MCF 10A (cell line): ENCODE data around the gene UFSP1. TPM values are rescaled to one million over a fixed set of nuclear protein-coding genes. Genes with fewer than 3 reads are reported as not detected.
A peak's percentile ranks its signal among the peaks of the same experiment; 100 is the strongest.

Experiments used
- BruUV-seq: library from RNA; stranded (reverse); fragments of 400-500 nt; replicated peaks from 2 replicates; lab custom pipeline; 2021; lab: Mats Ljungman, UMichigan
- CTCF ChIA-PET: fragments of 300-600 bp; sonication (Branson Sonifier 250); formaldehyde crosslinking; extraction: SDS; loops from one replicate; lab custom pipeline; 2021; ENCODE audit warnings: antibody characterized with exemption, inconsistent platforms; lab: Yijun Ruan, JAX
- POLR2A ChIA-PET: fragments of 300-600, 350-650 bp; sonication (Branson Sonifier 250); formaldehyde crosslinking; extraction: SDS; loops from one replicate; lab custom pipeline; 2020; ENCODE audit warnings: antibody characterized with exemption, inconsistent platforms; lab: Yijun Ruan, JAX
- DNase-seq: peaks from one replicate; pipeline ENCODE4 v3.0.0-alpha.2; 2018; ENCODE audit not compliant: unreplicated experiment
- H3K27ac Mint-ChIP-seq: one replicate; pipeline ENCODE4 v1.8.0; 2022; ENCODE audit warnings: mild to moderate bottlenecking, low read depth, mixed read lengths; ENCODE audit not compliant: unreplicated experiment
- H3K27me3 Mint-ChIP-seq: one replicate; pipeline ENCODE4 v1.8.0; 2022; ENCODE audit warnings: mixed read lengths; ENCODE audit not compliant: insufficient read depth, unreplicated experiment
- H3K36me3 Mint-ChIP-seq: one replicate; pipeline ENCODE4 v1.8.0; 2022; ENCODE audit warnings: mild to moderate bottlenecking, moderate library complexity, mixed read lengths; ENCODE audit not compliant: insufficient read depth, unreplicated experiment
- H3K4me1 Mint-ChIP-seq: one replicate; pipeline ENCODE4 v1.8.0; 2022; ENCODE audit warnings: mixed read lengths; ENCODE audit not compliant: insufficient read depth, unreplicated experiment
- H3K4me3 Mint-ChIP-seq: one replicate; pipeline ENCODE4 v1.8.0; 2022; ENCODE audit warnings: mild to moderate bottlenecking, moderate library complexity, mixed read lengths; ENCODE audit not compliant: unreplicated experiment
- H3K9me3 Mint-ChIP-seq: one replicate; pipeline ENCODE4 v1.8.0; 2022; ENCODE audit warnings: mixed read lengths; ENCODE audit not compliant: unreplicated experiment
- CTCF ChIP-seq: fragments of 200-600 bp; IDR thresholded peaks from one replicate; pipeline ENCODE4 v1.8.0; 2022; ENCODE audit warnings: antibody characterized with exemption, mild to moderate bottlenecking; ENCODE audit not compliant: unreplicated experiment
- intact Hi-C: fragments of 100-400 bp; cut with micrococcal nuclease; formaldehyde crosslinking; loops from 2 replicates; pipeline ENCODE4 v1.14.1; 2022
- total RNA-seq: library from RNA; stranded (reverse); gene quantifications from 2 replicates; pipeline ENCODE4 v1.2.3, GENCODE V29; 2022

UFSP1 gene
- total RNA-seq, 1 experiment from 2014 or later, result 2.8 TPM

GRCh38 chr7:100896732-100897608 is 7.5 kb upstream of the UFSP1 start:
- ChIA-PET POLR2A (interaction anchor here (0.6 kb wide), 1 partner anchor 153 kb away, joined by 3 read pairs; no protein-coding TSS in a partner anchor), CTCF (interaction anchor here (0.6 to 7.1 kb wide), 6 partner anchors 133 to 229 kb away, joined by 3 to 64 read pairs (median 4); no protein-coding TSS in a partner anchor)
- BruUV-seq, result no TSS peak
- Mint-ChIP-seq H3K36me3 (no peaks in the 10 kb centered on the region), H3K4me1 (peaks cover 6% of the 10 kb centered on the region), H3K9me3 (no peaks in the 10 kb centered on the region), H3K27ac (no peak overlapping the region), H3K4me3 (no peak overlapping the region), H3K27me3 (peaks cover 36% of the 10 kb centered on the region)
- intact Hi-C loops, result loop anchor here (1.0 kb wide), 2 partner anchors 162 to 180 kb away; no protein-coding TSS in a partner anchor
- TF ChIP-seq CTCF, result peak; percentile 75
- no peak for DNase-seq

DNA sequence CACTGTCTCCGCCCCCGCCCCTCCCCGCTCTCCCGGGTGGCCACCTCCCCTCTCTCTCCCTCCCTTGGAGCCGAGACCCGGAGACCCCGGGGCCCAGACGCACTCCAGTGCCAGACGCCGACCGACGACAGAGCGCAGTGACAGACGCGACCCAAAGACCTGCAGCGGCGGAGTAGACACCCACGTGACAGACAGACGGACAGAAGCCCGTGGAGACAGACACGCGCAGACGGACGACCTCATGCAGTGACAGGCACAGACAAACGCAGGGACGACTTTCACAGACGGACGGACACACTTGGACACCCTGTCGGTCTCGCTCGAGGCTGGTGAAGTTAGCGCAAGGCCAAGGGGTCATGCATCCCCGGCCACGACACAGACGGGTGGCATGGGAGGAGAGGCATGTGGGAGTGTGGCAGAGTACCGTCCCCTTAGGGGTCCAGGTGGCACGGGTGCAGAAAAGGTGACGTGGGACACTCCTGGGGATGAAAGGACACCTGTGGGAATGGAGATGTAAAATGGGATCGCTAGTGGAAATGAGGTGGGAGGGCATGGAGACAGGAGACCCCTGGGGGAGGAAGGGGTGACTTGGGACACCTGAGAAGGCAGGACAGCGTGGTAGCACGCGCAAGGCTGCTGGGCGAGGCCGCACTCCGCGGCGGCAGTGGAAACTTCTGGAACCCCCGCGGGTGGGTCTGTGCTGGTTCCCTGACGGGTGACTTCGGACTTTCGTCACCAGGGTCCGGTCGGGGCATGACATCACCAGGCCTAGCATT is 6.6 kb upstream of the UFSP1 start:
- no peak for DNase-seq
- ChIA-PET CTCF (interaction anchor here (0.6 to 3.9 kb wide), 3 partner anchors 134 to 164 kb away, joined by 3 to 47 read pairs (median 4); no protein-coding TSS in a partner anchor), POLR2A (no interaction called here)
- peak overlapping the region; percentile 65 for H3K4me3 Mint-ChIP-seq
- intact Hi-C loops, result loop anchor here (2.0 kb wide), 1 partner anchor 387 kb away; no protein-coding TSS in a partner anchor
- no peak overlapping the region for H3K27ac Mint-ChIP-seq
- peaks cover 32% of the 10 kb centered on the region for H3K27me3 Mint-ChIP-seq
- no peaks in the 10 kb centered on the region for H3K9me3 Mint-ChIP-seq
- BruUV-seq, result no TSS peak
- no peak for TF ChIP-seq CTCF
- peaks cover 12% of the 10 kb centered on the region for H3K4me1 Mint-ChIP-seq
- no peaks in the 10 kb centered on the region for H3K36me3 Mint-ChIP-seq

GRCh38 chr7:100895701-100895955 is 6.1 kb upstream of the UFSP1 start, which contains the start of gene ACHE:
TSS of gene ACHE (minus strand) at chr7:100895888. CDS start at chr7:100894232, 1,656 bp downstream.
- Mint-ChIP-seq H3K9me3 (no peaks in the 10 kb centered on the region), H3K36me3 (no peaks in the 10 kb centered on the region), H3K4me3 (peak within 1 kb of the TSS; percentile 65), H3K4me1 (peaks cover 16% of the 10 kb centered on the region), H3K27ac (no peak within 1 kb of the TSS), H3K27me3 (peaks cover 27% of the 10 kb centered on the region)
- POLR2A ChIA-PET, result interaction anchor here (1.6 kb wide), 1 partner anchor 164 kb away, joined by 4 read pairs; no protein-coding TSS in a partner anchor
- no TSS peak for BruUV-seq
- intact Hi-C loops, result loop anchor here (2.0 kb wide), 1 partner anchor 387 kb away; no protein-coding TSS in a partner anchor
- CTCF ChIA-PET, result interaction anchor here (3.9 kb wide), 1 partner anchor 164 kb away, joined by 47 read pairs; no protein-coding TSS in a partner anchor
- DNase-seq, result no peak
- TF ChIP-seq CTCF, result no peak
